ENCODE data around the gene HTR6.

The HTR6 gene

GRCh38 chr1:19728413-19729145 lies 63.9 kb downstream of the HTR6 start:
- DNase-seq = no peak

- DNase-seq = no peak
Observed at GRCh38 chr1:19730232-19730631, 65.6 kb downstream of the HTR6 start.

Measured in NCI-H1092 treated with DMSO at 0.1 percent for 48 hours (cell line).